Subcutaneous adipose tissue (tissue), 4 donors: Measurements from ENCODE around the gene CAPN2. TPM values are rescaled to one million over a fixed set of nuclear protein-coding genes. Genes with fewer than 3 reads are reported as not detected.

Experiments
- CTCF ChIP-seq: fragments of 450-650 bp; IDR thresholded peaks from one replicate; pipeline ENCODE4 v1.5.1; 2016; ENCODE audit warnings: low read depth, mild to moderate bottlenecking, control low read depth, antibody characterized with exemption, moderate library complexity
- total RNA-seq, 4 donors: library from RNA; depleted of rRNA; stranded (reverse); fragments of >200 nt; gene quantifications; one replicate each; pipeline ENCODE4 v1.1.0, GENCODE V29; 2016

The CAPN2 gene
- total RNA-seq, 4 donors from 2014 or later, result 177 to 263 (median 207) TPM

GRCh38 chr1:223738465-223739365 is 26.4 kb downstream of the CAPN2 start:
- TF ChIP-seq CTCF, result no peak

- no peak for TF ChIP-seq CTCF
These were observed 27.2 kb downstream of the CAPN2 start for GRCh38 chr1:223739366-223740037.

GRCh38 chr1:223741861-223742260 is 29.5 kb downstream of the CAPN2 start:
- TF ChIP-seq CTCF, result no peak

- no peak for TF ChIP-seq CTCF
These were observed 30.6 kb downstream of the CAPN2 start for GRCh38 chr1:223742856-223743517.

GRCh38 chr1:223745731-223746130 is 33.4 kb downstream of the CAPN2 start:
- no peak for TF ChIP-seq CTCF

GRCh38 chr1:223747838-223748335 is 35.5 kb downstream of the CAPN2 start:
- TF ChIP-seq CTCF, result no peak

- no peak for TF ChIP-seq CTCF
These were observed 36.0 kb downstream of the CAPN2 start for GRCh38 chr1:223748405-223748772.
